Effector memory CD4-positive, alpha-beta T cell (primary cell): ENCODE data around the gene CLPX.
"Not testable (repeated sequence)": the region's sequence is repeated elsewhere in the genome, so short reads cannot be mapped to it uniquely, and the experiment has no call there.

Experiments used
- DNase-seq, 3 donors: peaks; one replicate each; pipeline ENCODE4 v3.0.0-alpha.2; 2020
- H3K27ac ChIP-seq: 2 replicates; pipeline ENCODE4 v1.7.0; 2013; ENCODE audit warnings: mild to moderate bottlenecking, low read length, moderate library complexity; ENCODE audit not compliant: insufficient read depth, poor library complexity, severe bottlenecking
- H3K27me3 ChIP-seq: replicated peaks from 2 replicates; pipeline ENCODE4 v1.7.0; 2013; ENCODE audit warnings: mild to moderate bottlenecking, low read length; ENCODE audit not compliant: insufficient read depth, control insufficient read depth, poor library complexity, severe bottlenecking
- H3K36me3 ChIP-seq: 2 replicates; pipeline ENCODE4 v1.7.0; 2013; ENCODE audit warnings: mild to moderate bottlenecking, low read length, moderate library complexity; ENCODE audit not compliant: control insufficient read depth, insufficient read depth
- H3K4me1 ChIP-seq: 2 replicates; pipeline ENCODE4 v1.7.0; 2013; ENCODE audit warnings: low read length, mild to moderate bottlenecking; ENCODE audit not compliant: control insufficient read depth, insufficient read depth, poor library complexity, severe bottlenecking
- H3K4me3 ChIP-seq: 2 replicates; pipeline ENCODE4 v1.7.0; 2013; ENCODE audit warnings: low read length, low read depth, mild to moderate bottlenecking; ENCODE audit not compliant: insufficient read depth, poor library complexity, severe bottlenecking
- H3K9me3 ChIP-seq: 2 replicates; pipeline ENCODE4 v1.7.0; 2013; ENCODE audit warnings: mild to moderate bottlenecking, low read length, moderate library complexity; ENCODE audit not compliant: control insufficient read depth

CLPX gene

DNA sequence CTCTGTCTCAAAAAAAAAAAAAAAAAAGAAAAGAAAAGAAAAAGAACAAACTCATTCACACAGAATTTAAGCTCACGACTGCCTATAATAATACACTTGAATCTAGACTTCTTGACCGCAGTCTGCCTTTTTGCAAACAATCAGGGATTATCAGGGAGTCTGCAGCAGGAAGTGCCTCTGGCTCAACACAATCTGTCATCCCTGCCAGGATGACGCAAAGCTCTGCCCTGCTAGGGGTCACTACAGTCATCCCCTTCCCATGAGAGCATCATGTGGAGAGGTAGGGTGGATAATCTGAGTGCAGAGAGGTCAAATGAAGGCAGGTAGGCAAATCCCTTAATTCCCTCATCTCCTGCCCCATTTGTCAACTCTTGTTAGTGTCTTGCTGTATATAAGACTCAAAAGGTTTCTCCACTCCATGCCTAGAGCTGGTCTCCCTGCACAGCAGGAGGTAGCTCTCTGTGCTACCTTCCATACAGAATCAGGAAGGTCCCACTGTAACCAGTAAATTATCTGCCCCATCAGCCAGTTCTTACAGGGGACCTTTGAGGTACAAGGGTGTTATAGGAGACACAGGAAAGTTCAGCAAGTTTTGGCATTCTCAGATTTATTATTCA is 74.4 kb downstream of the CLPX start:
- no peak for DNase-seq

GRCh38 chr15:65106011-65106590 is 79.0 kb downstream of the CLPX start:
- Histone ChIP-seq H3K27me3 (no peaks in the 10 kb centered on the region), H3K4me1 (no peaks in the 10 kb centered on the region), H3K27ac (no peak overlapping the region), H3K9me3 (no peaks in the 10 kb centered on the region), H3K36me3 (peaks cover 3% of the 10 kb centered on the region), H3K4me3 (no peak overlapping the region)
- DNase-seq: no peak

More for the DNA sequence above, 74.4 kb downstream of the CLPX start:
- H3K36me3 ChIP-seq: peaks cover 30% of the 10 kb centered on the region
- no peak overlapping the region for H3K4me3 ChIP-seq
- no peaks in the 10 kb centered on the region for H3K9me3 ChIP-seq
- no peaks in the 10 kb centered on the region for H3K27me3 ChIP-seq
- H3K27ac ChIP-seq: no peak overlapping the region
- no peaks in the 10 kb centered on the region for H3K4me1 ChIP-seq

GRCh38 chr15:65105038-65105437 is 80.1 kb downstream of the CLPX start:
- no peak overlapping the region for H3K4me3 ChIP-seq
- H3K4me1 ChIP-seq: no peaks in the 10 kb centered on the region
- H3K27ac ChIP-seq: no peak overlapping the region
- H3K27me3 ChIP-seq: no peaks in the 10 kb centered on the region
- no peak for DNase-seq
- no peaks in the 10 kb centered on the region for H3K9me3 ChIP-seq
- peaks cover 3% of the 10 kb centered on the region for H3K36me3 ChIP-seq

DNA sequence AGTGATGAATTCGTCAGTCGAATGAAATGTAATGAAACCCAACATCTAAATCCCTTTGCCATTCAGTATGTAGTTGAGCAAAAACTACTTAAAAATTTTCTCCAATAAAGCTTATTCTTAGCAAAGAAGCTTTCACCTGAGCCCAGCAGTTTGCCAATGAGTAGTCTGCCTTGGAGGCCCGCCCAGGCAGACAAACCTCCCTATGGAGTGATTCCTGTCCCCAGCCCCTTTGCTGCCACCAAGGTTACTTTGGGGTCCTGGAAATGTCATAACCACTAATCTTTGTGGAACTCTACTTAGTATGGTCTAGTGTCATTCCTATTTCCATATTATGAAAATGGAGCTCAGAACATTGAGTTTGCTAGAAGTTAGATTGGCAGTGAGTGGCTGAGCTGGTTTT is 82.2 kb downstream of the CLPX start:
- no peaks in the 10 kb centered on the region for H3K27me3 ChIP-seq
- no peak overlapping the region for H3K27ac ChIP-seq
- peaks cover 20% of the 10 kb centered on the region for H3K36me3 ChIP-seq
- no peaks in the 10 kb centered on the region for H3K9me3 ChIP-seq
- no peak overlapping the region for H3K4me3 ChIP-seq
- no peaks in the 10 kb centered on the region for H3K4me1 ChIP-seq
- no peak for DNase-seq

GRCh38 chr15:65101891-65102708 is 83.0 kb downstream of the CLPX start:
- no peak overlapping the region for H3K27ac ChIP-seq
- H3K9me3 ChIP-seq: no peaks in the 10 kb centered on the region
- H3K27me3 ChIP-seq: no peaks in the 10 kb centered on the region
- no peaks in the 10 kb centered on the region for H3K4me1 ChIP-seq
- H3K36me3 ChIP-seq: peaks cover 22% of the 10 kb centered on the region
- no peak for DNase-seq
- H3K4me3 ChIP-seq: no peak overlapping the region

- Histone ChIP-seq H3K4me3 (no peak overlapping the region), H3K27ac (no peak overlapping the region), H3K9me3 (no peaks in the 10 kb centered on the region), H3K27me3 (no peaks in the 10 kb centered on the region), H3K36me3 (peaks cover 22% of the 10 kb centered on the region), H3K4me1 (no peaks in the 10 kb centered on the region)
- DNase-seq: no peak
Measured at GRCh38 chr15:65101411-65101890, 83.7 kb downstream of the CLPX start.

DNA sequence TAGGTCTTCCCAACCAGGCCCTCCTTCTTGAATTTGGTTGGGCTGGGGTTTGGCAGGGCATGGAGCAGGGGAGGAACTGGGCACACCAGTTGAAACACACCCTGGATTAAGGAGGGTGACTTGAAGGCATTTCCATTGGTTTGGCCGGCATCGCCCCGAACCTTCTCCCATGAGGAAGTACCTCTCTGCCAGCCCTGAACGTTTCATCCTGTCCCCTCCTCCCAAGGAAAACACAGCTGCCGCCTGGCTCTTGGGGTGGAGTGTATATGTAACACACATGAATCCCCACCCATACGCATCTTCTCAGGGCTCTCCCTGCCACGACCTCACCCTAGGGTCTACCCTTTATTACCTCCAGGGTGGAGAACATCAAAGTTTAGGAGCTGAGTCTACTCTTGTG is 84.7 kb downstream of the CLPX start:
- no peaks in the 10 kb centered on the region for H3K27me3 ChIP-seq
- no peaks in the 10 kb centered on the region for H3K4me1 ChIP-seq
- H3K9me3 ChIP-seq: no peaks in the 10 kb centered on the region
- no peak overlapping the region for H3K4me3 ChIP-seq
- no peak for DNase-seq
- peaks cover 22% of the 10 kb centered on the region for H3K36me3 ChIP-seq
- no peak overlapping the region for H3K27ac ChIP-seq

GRCh38 chr15:65099801-65100200 is 85.3 kb downstream of the CLPX start:
- not testable (repeated sequence) for DNase-seq, H3K4me3 ChIP-seq, H3K9me3 ChIP-seq, H3K27ac ChIP-seq, H3K27me3 ChIP-seq, H3K4me1 ChIP-seq
- peaks cover 19% of the 10 kb centered on the region for H3K36me3 ChIP-seq

DNA sequence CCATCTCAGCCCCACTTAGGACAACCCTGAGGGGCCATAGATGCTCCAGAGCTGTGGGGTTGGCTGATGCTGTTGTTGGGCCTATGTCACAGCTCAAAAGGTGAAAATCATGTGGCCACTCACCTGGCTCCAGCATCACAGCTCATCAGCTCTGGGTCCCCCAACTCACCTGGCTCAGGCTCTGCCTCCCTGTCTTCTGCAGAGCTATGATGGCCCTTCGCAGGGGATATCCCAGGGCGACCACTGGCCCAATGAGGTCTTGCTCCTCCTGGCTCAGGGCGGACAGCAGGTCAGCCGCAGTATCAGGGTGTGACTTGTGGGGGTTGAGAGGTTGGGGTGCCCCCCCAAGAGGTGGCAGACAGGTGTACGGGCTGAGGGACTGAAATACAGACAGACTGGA is 85.8 kb downstream of the CLPX start:
- Histone ChIP-seq H3K27ac (no peak overlapping the region), H3K36me3 (peaks cover 19% of the 10 kb centered on the region), H3K9me3 (no peaks in the 10 kb centered on the region), H3K4me3 (no peak overlapping the region), H3K4me1 (no peaks in the 10 kb centered on the region), H3K27me3 (no peaks in the 10 kb centered on the region)
- no peak for DNase-seq
